ENCODE measurements around the gene UGT2B10. TPM values are rescaled to one million over a fixed set of nuclear protein-coding genes. Genes with fewer than 3 reads are reported as not detected.

UGT2B10 gene
- total and polyA plus RNA-seq, 9 of the 15 experiments (the other 6 are each of a cell fraction or from before 2014, with no cell fraction given), result 0.18 TPM; not detected in 8

GRCh38 chr4:68864438-68865187 lies 48.8 kb downstream of the UGT2B10 start (continued):
- TF ChIP-seq DDX20 (tag; IDR thresholded peaks at IDR 0.05; ENCODE audit: low read depth) (no peak), CREBBP (IDR thresholded peaks at IDR 0.05; ENCODE audit: low read depth, low read length) (no peak), ZFX (CRISPR knock-in tag; IDR thresholded peaks at IDR 0.05) (no peak), SMAD2 (IDR thresholded peaks at IDR 0.05; ENCODE audit: low read depth, low read length) (no peak), SIX5 (IDR thresholded peaks at IDR 0.05; ENCODE audit: borderline replicate concordance in 1 of 2, insufficient read depth in 1 of 2, low read depth in 1 of 2, low read length in 2 of 2) (no peak), SOX6 (IDR thresholded peaks at IDR 0.05) (peak; percentile 98), ZNF766 (CRISPR knock-in tag; conservative IDR thresholded peaks at IDR 0.05) (peak; percentile 66), HDAC2 (IDR thresholded peaks at IDR 0.05) (no peak), FOXJ2 (tag; IDR thresholded peaks at IDR 0.05) (0 out of 2 replicates have a peak, but pooled peaks have one; percentile 24), CBFA2T3 (IDR thresholded peaks at IDR 0.05) (peak; percentile 95), SMAD4 (CRISPR knock-in tag; conservative IDR thresholded peaks at IDR 0.05) (0 out of 2 replicates have a peak, but pooled peaks have one; percentile 53), SNIP1 (IDR thresholded peaks at IDR 0.05; ENCODE audit: low read depth) (no peak), ZNF212 (CRISPR knock-in tag; IDR thresholded peaks at IDR 0.05) (no peak), GABPA (tag; conservative IDR thresholded peaks at IDR 0.05; ENCODE audit: low read depth) (no peak; the same call in 1 of the 2 replicates), MAFK (IDR thresholded peaks at IDR 0.05; ENCODE audit: low read length) (no peak), MEF2A (IDR thresholded peaks at IDR 0.05; ENCODE audit: control insufficient read depth, low read depth, low read length) (no peak), NONO (IDR thresholded peaks at IDR 0.05; ENCODE audit: low read depth in 2 of 2, low read length in 1 of 2) (no peak), ZNF41 (CRISPR knock-in tag; conservative IDR thresholded peaks at IDR 0.05) (no peak), TCFL5 (CRISPR knock-in tag; conservative IDR thresholded peaks at IDR 0.05) (no peak), ESRRA (IDR thresholded peaks at IDR 0.05; ENCODE audit: borderline replicate concordance, low read depth) (no peak), SMARCE1 (IDR thresholded peaks at IDR 0.05) (peak; percentile 60; the same call in 1 of the 2 replicates), E2F5 (CRISPR knock-in tag; IDR thresholded peaks at IDR 0.05) (no peak)
- TF ChIP-seq, protein P1, sequence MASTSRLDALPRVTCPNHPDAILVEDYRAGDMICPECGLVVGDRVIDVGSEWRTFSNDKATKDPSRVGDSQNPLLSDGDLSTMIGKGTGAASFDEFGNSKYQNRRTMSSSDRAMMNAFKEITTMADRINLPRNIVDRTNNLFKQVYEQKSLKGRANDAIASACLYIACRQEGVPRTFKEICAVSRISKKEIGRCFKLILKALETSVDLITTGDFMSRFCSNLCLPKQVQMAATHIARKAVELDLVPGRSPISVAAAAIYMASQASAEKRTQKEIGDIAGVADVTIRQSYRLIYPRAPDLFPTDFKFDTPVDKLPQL (IDR thresholded peaks at IDR 0.05; ENCODE audit: extremely low read depth, insufficient read length), result no peak
- TF ChIP-seq, protein P2, sequence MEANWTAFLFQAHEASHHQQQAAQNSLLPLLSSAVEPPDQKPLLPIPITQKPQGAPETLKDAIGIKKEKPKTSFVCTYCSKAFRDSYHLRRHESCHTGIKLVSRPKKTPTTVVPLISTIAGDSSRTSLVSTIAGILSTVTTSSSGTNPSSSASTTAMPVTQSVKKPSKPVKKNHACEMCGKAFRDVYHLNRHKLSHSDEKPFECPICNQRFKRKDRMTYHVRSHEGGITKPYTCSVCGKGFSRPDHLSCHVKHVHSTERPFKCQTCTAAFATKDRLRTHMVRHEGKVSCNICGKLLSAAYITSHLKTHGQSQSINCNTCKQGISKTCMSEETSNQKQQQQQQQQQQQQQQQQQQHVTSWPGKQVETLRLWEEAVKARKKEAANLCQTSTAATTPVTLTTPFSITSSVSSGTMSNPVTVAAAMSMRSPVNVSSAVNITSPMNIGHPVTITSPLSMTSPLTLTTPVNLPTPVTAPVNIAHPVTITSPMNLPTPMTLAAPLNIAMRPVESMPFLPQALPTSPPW (CRISPR knock-in tag; IDR thresholded peaks at IDR 0.05), result peak; percentile 32; the same call in 1 of the 2 replicates
- TF ChIP-seq, protein P3, sequence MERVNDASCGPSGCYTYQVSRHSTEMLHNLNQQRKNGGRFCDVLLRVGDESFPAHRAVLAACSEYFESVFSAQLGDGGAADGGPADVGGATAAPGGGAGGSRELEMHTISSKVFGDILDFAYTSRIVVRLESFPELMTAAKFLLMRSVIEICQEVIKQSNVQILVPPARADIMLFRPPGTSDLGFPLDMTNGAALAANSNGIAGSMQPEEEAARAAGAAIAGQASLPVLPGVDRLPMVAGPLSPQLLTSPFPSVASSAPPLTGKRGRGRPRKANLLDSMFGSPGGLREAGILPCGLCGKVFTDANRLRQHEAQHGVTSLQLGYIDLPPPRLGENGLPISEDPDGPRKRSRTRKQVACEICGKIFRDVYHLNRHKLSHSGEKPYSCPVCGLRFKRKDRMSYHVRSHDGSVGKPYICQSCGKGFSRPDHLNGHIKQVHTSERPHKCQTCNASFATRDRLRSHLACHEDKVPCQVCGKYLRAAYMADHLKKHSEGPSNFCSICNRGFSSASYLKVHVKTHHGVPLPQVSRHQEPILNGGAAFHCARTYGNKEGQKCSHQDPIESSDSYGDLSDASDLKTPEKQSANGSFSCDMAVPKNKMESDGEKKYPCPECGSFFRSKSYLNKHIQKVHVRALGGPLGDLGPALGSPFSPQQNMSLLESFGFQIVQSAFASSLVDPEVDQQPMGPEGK (CRISPR knock-in tag; IDR thresholded peaks at IDR 0.05; ENCODE audit: borderline replicate concordance), result no peak
